RCC 7860 (cell line): ENCODE measurements around the gene NCAPD2.
A peak's percentile ranks its signal among the peaks of the same experiment; 100 is the strongest.
"Not testable (repeated sequence)": the region's sequence is repeated elsewhere in the genome, so short reads cannot be mapped to it uniquely, and the experiment has no call there.

Source experiments
- DNase-seq: peaks from one replicate; pipeline ENCODE4 v3.0.0-alpha.2; 2015; ENCODE audit warnings: low spot score
- FAIRE-seq: peaks from 2 replicates; lab custom pipeline; 2012; peaks lifted over from hg19 to GRCh38; lab: Jason Lieb, UNC

The NCAPD2 gene

DNA sequence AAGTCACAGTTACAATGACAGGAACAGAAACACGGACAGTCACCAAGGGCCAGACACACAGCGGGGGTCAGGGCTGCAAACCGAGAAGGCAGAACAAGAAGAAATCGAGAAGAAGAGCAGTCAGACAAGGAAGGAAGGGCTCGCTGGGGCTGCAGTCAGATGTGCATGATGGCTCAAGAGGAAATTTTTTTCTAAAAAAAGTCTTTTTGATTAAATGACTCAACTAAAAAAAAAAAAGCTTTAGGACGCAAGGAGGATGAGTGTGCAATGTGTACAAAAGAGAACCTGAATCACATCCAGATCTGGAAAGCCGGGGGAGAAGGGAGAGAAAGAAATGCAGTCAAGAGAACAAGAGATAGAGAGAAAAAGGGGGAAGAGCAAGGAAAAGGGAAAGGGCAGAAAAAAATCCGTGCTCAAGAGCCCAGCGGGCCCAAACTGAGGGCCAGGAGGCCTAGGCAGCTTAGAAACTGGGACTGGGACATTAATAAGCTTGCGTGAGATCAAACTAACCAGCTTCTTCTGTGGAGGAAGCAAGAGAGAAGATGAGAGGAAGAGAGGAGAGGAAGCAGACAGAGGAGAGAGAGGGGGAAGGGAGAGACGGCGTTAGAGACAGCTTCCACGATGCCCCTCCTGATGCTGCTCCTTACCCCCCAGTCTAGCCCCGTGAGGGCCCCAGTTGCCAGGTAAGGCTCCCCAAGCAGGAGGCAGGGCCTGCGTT lies 55.2 kb downstream of the NCAPD2 start:
- DNase-seq (no peak), FAIRE-seq (no peak)

DNA sequence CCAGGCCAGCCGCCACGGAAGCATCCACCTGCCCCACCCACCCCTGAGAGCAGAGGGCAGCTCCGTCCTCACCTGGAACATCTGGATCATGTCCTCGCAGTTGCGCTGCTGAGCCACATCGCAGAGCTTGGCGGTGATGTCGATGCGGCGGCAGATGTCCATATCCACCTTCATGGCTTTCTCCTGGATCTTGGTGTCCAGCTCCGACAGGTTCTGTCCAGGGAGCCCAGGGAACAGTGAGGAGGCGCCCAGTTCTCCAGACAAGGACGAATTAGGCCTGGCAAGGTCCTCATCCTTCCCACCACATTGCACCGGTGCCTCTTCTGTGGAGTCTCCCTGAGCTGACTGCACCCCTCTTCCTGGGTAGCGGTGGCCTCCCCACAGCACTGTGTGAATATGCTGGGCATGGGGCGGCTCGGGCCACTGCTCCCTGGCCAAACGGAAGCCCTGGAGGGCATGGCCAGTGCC lies 55.8 kb downstream of the NCAPD2 start:
- DNase-seq (no peak), FAIRE-seq (no peak)

DNA sequence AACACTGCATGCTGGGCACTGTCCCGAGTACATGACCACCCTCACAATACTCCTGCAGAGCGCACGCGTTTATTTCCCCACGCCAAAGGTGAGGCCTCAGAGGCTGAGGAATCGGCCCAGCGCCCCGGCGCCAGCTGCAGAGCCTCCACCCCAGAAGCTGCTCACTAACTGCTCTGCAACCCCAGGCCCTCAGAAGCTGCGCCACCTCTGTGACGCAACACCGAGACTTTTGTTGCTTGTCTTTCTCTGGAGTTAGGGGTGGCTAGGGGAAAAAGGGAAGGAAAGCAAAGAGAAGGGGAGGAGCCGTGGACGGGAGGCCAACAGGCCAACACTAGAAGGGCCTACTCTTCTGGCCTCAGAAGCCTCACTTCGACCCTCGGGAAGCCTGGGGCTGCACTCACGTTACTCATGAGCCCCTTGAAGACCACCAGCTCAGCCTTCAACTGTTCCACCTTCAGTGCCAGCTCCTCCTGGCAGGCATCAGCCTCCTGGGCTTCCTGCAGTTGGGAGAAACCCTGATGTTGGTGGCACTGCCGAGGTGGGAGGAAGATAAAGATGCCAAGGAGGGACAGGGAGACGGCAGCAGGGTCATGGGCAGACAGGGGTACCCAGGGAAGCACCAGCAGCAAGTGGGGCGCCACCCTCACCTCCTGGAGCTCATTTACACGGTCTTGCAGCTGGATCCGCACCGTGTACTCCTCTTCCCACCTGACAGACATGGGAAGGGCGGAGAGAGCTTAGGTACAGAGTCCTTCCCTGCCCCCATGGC lies 56.6 kb downstream of the NCAPD2 start:
- no peak for FAIRE-seq
- no peak for DNase-seq

DNA sequence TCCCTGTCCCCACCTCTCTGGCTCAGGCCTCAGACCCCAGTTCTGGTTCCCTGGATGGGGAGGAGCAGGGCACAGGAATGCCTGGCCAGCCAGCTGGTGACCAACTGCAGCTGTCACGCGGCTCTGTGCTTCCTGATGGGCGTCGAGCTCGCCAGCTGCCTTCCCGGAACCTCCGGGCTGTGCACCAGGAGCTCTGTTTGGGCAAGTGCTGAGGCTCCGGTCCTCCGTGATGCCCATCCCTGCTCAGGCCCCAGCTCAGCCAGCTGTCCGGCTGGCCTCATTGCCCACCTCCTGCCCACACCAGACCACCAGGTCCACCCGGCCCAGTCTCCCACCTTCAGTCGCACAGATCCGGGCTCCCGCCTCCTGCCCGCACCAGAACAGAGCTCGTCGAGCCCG lies 57.2 kb downstream of the NCAPD2 start:
- DNase-seq (no peak), FAIRE-seq (no peak)

DNA sequence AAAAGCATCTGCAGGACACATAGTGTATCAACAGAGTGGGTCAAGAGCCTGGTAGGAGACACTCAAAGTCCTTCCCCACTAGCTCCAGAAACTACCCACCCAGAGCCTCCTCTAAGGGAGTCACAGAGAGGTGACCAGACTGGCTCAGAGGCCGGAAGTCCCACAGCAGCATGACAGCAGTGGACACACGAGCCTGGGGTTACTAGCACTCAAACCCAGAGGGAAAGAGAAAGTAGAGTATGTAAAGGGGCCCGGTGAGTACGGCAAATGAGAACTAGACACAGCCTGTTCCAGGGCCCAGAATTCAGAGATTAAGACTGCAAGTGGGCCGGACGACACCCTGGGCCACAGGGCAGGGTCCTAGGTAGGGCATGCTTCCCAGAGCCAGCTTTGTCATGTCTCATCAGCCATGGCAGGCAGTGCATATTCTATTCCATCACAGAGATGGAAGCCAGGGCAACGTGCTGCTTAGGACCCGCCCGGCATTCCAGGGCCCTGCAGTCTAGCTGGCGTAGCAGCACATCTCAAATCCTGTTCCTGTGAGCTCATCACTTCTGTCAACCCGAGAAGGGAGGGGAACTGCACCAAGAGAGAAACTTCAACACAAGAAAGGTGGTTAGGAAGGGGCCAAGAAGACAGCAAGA lies 57.7 kb downstream of the NCAPD2 start:
- DNase-seq (peak; percentile 62), FAIRE-seq (no peak)

- peak; percentile 47 for DNase-seq
- no peak for FAIRE-seq
Measured at GRCh38 chr12:6552140-6552551, 58.2 kb downstream of the NCAPD2 start.

GRCh38 chr12:6553051-6553868 lies 59.4 kb downstream of the NCAPD2 start:
- DNase-seq (peak; percentile 84), FAIRE-seq (peak; percentile 90)

- FAIRE-seq (peak; percentile 67), DNase-seq (peak; percentile 79)
Measured at GRCh38 chr12:6554168-6555017, 60.5 kb downstream of the NCAPD2 start.

- no peak for DNase-seq
- no peak for FAIRE-seq
Measured at GRCh38 chr12:6555018-6555691, 61.3 kb downstream of the NCAPD2 start.

GRCh38 chr12:6556496-6556817 lies 62.6 kb downstream of the NCAPD2 start:
- DNase-seq, FAIRE-seq: not testable (repeated sequence)

DNA sequence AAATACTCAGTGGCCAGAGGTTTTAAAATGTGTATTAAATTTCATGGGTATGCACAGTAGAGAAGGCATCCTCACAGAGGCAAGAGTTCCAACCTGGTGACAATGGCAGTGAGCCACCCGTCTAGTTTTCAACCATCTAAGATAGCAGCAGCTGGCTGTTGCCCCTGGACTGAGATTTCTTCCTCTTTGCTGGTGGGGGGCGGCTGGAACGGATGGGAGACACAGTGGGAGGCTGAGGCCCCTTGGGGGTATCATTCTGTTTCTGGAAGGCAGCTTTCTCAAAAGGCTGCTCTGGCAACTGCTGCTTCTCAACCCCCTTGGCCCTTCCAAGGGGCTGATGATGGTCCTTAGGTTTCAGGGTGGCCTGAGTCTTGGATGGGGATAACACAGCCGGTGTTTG lies 63.0 kb downstream of the NCAPD2 start:
- FAIRE-seq (no peak), DNase-seq (no peak)

DNA sequence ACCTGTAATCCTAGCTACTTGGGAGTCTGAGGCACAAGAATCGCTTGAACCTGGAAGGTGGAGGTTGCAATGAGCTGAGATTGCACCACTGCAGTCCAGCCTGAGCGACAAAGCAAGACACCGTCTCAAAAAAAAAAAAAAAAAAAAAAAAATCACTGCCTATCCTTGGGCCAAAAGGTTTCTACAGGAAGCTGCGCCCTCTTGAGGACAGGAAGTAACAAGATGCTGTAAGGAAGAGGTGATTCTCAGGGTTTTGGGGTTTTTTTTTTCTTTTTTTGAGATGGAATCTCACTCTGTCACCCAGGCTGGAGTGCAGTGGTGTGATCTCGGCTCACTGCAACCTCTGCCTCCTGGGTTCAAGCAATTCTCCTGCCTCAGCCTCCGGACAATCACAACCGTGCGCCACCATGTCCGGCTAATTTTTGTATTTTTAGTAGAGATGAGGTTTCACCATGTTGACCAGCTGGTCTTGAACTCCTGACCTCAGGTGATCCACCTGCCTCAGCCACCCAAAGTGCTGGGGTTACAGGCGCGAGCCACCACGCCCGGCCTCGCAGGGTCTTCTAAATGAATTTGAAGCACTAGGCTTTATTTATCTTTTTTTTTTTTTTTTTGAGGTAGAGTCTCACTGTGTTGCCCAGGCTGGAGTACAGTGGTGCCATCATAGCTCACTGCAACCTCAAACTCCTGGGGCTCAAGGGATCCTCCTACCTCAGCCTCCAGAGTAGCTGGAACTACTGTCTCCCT lies 64.3 kb downstream of the NCAPD2 start:
- FAIRE-seq, DNase-seq: not testable (repeated sequence)

DNA sequence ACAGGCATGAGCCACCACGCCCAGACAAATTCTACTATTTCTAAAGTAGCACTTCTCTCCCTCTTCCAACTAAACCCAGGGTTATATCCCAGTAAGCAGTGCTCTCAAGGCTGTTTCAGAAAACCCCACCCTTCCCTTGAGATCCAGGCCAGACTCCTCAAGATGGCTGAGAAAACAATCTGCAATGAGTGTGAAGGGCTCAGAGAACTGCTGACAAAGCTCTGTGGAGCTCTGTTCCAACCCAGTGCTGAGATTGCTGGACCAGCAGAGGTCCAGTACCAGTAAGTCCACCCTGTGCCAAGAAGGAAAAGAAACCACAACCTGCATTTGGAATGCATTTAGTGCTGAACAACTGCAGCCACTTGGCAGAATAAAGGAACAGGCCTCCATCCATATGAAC lies 65.6 kb downstream of the NCAPD2 start:
- no peak for FAIRE-seq
- DNase-seq: no peak

- FAIRE-seq (no peak), DNase-seq (no peak)
Measured at GRCh38 chr12:6560501-6561205, 66.8 kb downstream of the NCAPD2 start.

GRCh38 chr12:6562881-6563280 lies 69.0 kb downstream of the NCAPD2 start:
- DNase-seq (no peak), FAIRE-seq (no peak)

DNA sequence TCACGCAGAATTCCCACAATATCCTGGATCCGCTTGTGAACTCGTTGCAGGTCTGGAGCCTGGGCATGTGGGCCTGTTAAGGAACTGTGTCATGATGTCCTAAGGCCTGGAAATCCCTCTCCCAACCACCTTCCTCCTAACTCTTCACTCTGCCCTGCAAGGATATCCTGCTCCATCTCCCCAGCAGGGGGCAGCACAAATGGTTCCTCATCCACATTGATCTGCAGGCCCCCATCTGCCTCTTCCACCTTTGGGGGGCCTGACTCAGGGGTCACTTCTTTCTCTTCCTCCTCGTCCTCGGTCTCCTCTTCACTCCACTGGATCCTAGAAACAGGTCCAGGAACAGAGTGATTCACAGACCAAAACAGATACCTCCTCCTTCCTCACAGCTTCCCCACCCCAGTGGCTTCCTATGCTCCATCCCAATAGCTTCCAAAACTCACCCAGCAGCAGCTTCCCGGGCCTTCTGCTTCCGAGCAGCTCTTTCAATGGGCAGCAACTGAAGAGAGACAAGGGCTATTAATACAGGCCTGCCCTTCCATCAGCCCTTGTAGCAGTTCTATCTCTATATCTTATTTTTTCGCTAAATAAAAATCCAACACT lies 69.6 kb downstream of the NCAPD2 start:
- no peak for FAIRE-seq

GRCh38 chr12:6567112-6567670 lies 73.3 kb downstream of the NCAPD2 start:
- DNase-seq (no peak), FAIRE-seq (no peak)

More for the DNA sequence above, 69.6 kb downstream of the NCAPD2 start:
- DNase-seq: no peak
